ENCODE measurements around the gene SMURF2. TPM values are rescaled to one million over a fixed set of nuclear protein-coding genes. Genes with fewer than 3 reads are reported as not detected.

SMURF2 gene
- total RNA-seq, 1 experiment from 2014 or later: 35.3 TPM

- Histone ChIP-seq H2AK5ac (ENCODE audit: insufficient read length, low read length) (no peak overlapping the region), H4K5ac (ENCODE audit: insufficient read length, low read depth, low read length) (no peak overlapping the region), H2BK120ac (ENCODE audit: low read depth, low read length, poor library complexity, severe bottlenecking) (no peak overlapping the region), H3K4me2 (ENCODE audit: insufficient read depth, insufficient read length, low read length) (no peak overlapping the region), H3K9me3 (ENCODE audit: control insufficient read depth, low read depth, low read length) (no peaks in the 10 kb centered on the region), H3K4me1 (ENCODE audit: insufficient read depth, low read length) (no peaks in the 10 kb centered on the region), H2BK20ac (ENCODE audit: low read depth, low read length, poor library complexity, severe bottlenecking) (no peak overlapping the region), H3K27ac (ENCODE audit: insufficient read length, low read depth, low read length) (no peak overlapping the region), H2BK5ac (ENCODE audit: insufficient read length, low read length) (no peak overlapping the region), H3K4ac (ENCODE audit: low read depth, low read length) (no peak overlapping the region), H3K79me2 (ENCODE audit: insufficient read depth, low read length) (no peaks in the 10 kb centered on the region), H3K27me3 (ENCODE audit: insufficient read depth, low read length) (no peaks in the 10 kb centered on the region), H2BK12ac (ENCODE audit: insufficient read length, low read depth, low read length) (no peak overlapping the region), H3K9ac (ENCODE audit: extremely low read depth, insufficient read length, low read length) (no peak overlapping the region), H3K14ac (ENCODE audit: insufficient read depth, low read length) (no peak overlapping the region), H4K20me1 (ENCODE audit: control insufficient read depth, insufficient read depth, insufficient read length) (no peaks in the 10 kb centered on the region), H3K56ac (ENCODE audit: insufficient read length, low read depth, low read length) (no peak overlapping the region), H3K23ac (ENCODE audit: insufficient read length, low read depth, low read length) (no peak overlapping the region), H2BK15ac (ENCODE audit: low read depth, low read length) (no peak overlapping the region), H4K8ac (replicated peaks; ENCODE audit: insufficient read length, low read depth, low read length) (no peak overlapping the region), H3K79me1 (ENCODE audit: insufficient read depth, low read depth, low read length, poor library complexity, severe bottlenecking) (no peaks in the 10 kb centered on the region), H3K18ac (ENCODE audit: insufficient read length, low read depth, low read length) (no peak overlapping the region), H4K91ac (ENCODE audit: insufficient read length, low read depth, low read length) (no peak overlapping the region), H3T11ph (ENCODE audit: low read length) (no peak overlapping the region), H3K23me2 (ENCODE audit: insufficient read length, low read depth, low read length, poor library complexity, severe bottlenecking) (no peaks in the 10 kb centered on the region), H2AFZ (ENCODE audit: low read length) (no peak overlapping the region)
- no peaks in the 10 kb centered on the region for H3K9me3 Mint-ChIP-seq
- no peaks in the 10 kb centered on the region for H3K27me3 Mint-ChIP-seq (ENCODE audit: low read depth)
- H3K4me3 Mint-ChIP-seq: no peak overlapping the region
- no peak for DNase-seq
- no peak for TF ChIP-seq CTCF (conservative IDR thresholded peaks at IDR 0.05)
- H3K4me1 Mint-ChIP-seq: no peaks in the 10 kb centered on the region
- H3K27ac Mint-ChIP-seq: no peak overlapping the region
- WGBS (ENCODE audit: extremely low coverage, insufficient read length, low lambda C conversion rate): no CpG with 5 or more reads among the region's 1 CpG
- peaks cover 4 to 37% (median 33%) of the 10 kb centered on the region in 3 experiments; a peak in 5 of 7 replicates for H3K36me3 Mint-ChIP-seq (ENCODE audit: insufficient read depth in 1 of 3, low read depth in 3 of 3)
Measured at GRCh38 chr17:64564098-64564497, 98.0 kb downstream of the SMURF2 start.
